ENCODE measurements around the gene EME2.

- TF ChIP-seq CTCF (IDR thresholded peaks at IDR 0.05) (no peak), POLR2A (IDR thresholded peaks at IDR 0.05) (no peak)
These were observed 5.9 kb downstream of the EME2 start for GRCh38 chr16:1778200-1779179.
